Measurements from ENCODE around the gene EHBP1L1.

EHBP1L1 gene

GRCh38 chr11:65541093-65541982 lies 34.5 kb upstream of the EHBP1L1 start:
- no peak for TF ChIP-seq EZH2 (IDR thresholded peaks at IDR 0.05)
- no peak for TF ChIP-seq FOXP2 (optimal IDR thresholded peaks at IDR 0.05; ENCODE audit: control extremely low read depth, extremely low read length, insufficient read depth)
- no peak for TF ChIP-seq POLR2AphosphoS5 (IDR thresholded peaks at IDR 0.05; ENCODE audit: borderline replicate concordance, low read depth, low read length)
- Histone ChIP-seq H3K9me3 (ENCODE audit: low read depth, low read length) (no peaks in the 10 kb centered on the region), H3K9ac (ENCODE audit: insufficient read length) (peak overlapping the region; percentile 63), H3K36me3 (ENCODE audit: insufficient read depth, low read length) (no peaks in the 10 kb centered on the region; the same call in 1 of the 2 replicates), H3K4me3 (peak overlapping the region; percentile 90), H3K27ac (peak overlapping the region; percentile 38; the same call in 1 of the 2 replicates)
- no peak for DNase-seq (ENCODE audit: low read depth, low spot score)

- DNase-seq (ENCODE audit: low read depth, low spot score) = no peak
- TF ChIP-seq POLR2AphosphoS5 (IDR thresholded peaks at IDR 0.05; ENCODE audit: borderline replicate concordance, low read depth, low read length) = no peak
- TF ChIP-seq EZH2 (IDR thresholded peaks at IDR 0.05) = no peak
- TF ChIP-seq FOXP2 (optimal IDR thresholded peaks at IDR 0.05; ENCODE audit: control extremely low read depth, extremely low read length, insufficient read depth) = no peak
- no peak overlapping the region for H3K4me3 ChIP-seq
- no peak overlapping the region for H3K27ac ChIP-seq
- H3K9me3 ChIP-seq (ENCODE audit: low read depth, low read length) = no peaks in the 10 kb centered on the region
- H3K36me3 ChIP-seq (ENCODE audit: insufficient read depth, low read length) = no peaks in the 10 kb centered on the region; the same call in 1 of the 2 replicates
- H3K9ac ChIP-seq (ENCODE audit: insufficient read length) = no peak overlapping the region
Observed at GRCh38 chr11:65542738-65543390, 33.0 kb upstream of the EHBP1L1 start.

- DNase-seq (ENCODE audit: low read depth, low spot score) = no peak
- no peak overlapping the region for H3K4me3 ChIP-seq
- no peak for TF ChIP-seq FOXP2 (optimal IDR thresholded peaks at IDR 0.05; ENCODE audit: control extremely low read depth, extremely low read length, insufficient read depth)
- TF ChIP-seq EZH2 (IDR thresholded peaks at IDR 0.05) = no peak
- no peak for TF ChIP-seq POLR2AphosphoS5 (IDR thresholded peaks at IDR 0.05; ENCODE audit: borderline replicate concordance, low read depth, low read length)
- no peak overlapping the region for H3K27ac ChIP-seq
- no peaks in the 10 kb centered on the region for H3K9me3 ChIP-seq (ENCODE audit: low read depth, low read length)
- no peak overlapping the region for H3K9ac ChIP-seq (ENCODE audit: insufficient read length)
- H3K36me3 ChIP-seq (ENCODE audit: insufficient read depth, low read length) = peaks cover 7% of the 10 kb centered on the region; the same call in 1 of the 2 replicates
Observed at GRCh38 chr11:65545853-65546216, 30.0 kb upstream of the EHBP1L1 start.

- TF ChIP-seq FOXP2 (optimal IDR thresholded peaks at IDR 0.05; ENCODE audit: control extremely low read depth, extremely low read length, insufficient read depth) = no peak
- TF ChIP-seq POLR2AphosphoS5 (IDR thresholded peaks at IDR 0.05; ENCODE audit: borderline replicate concordance, low read depth, low read length) = no peak
- TF ChIP-seq EZH2 (IDR thresholded peaks at IDR 0.05) = no peak
- Histone ChIP-seq H3K27ac (no peak overlapping the region), H3K9ac (ENCODE audit: insufficient read length) (no peak overlapping the region), H3K36me3 (ENCODE audit: insufficient read depth, low read length) (peaks cover 13% of the 10 kb centered on the region; the same call in 1 of the 2 replicates), H3K4me3 (no peak overlapping the region), H3K9me3 (ENCODE audit: low read depth, low read length) (no peaks in the 10 kb centered on the region)
- DNase-seq (ENCODE audit: low read depth, low spot score) = no peak
Observed at GRCh38 chr11:65546217-65546958, 29.5 kb upstream of the EHBP1L1 start.

- no peak for DNase-seq (ENCODE audit: low read depth, low spot score)
- TF ChIP-seq FOXP2 (optimal IDR thresholded peaks at IDR 0.05; ENCODE audit: control extremely low read depth, extremely low read length, insufficient read depth) (no peak), EZH2 (IDR thresholded peaks at IDR 0.05) (no peak), POLR2AphosphoS5 (IDR thresholded peaks at IDR 0.05; ENCODE audit: borderline replicate concordance, low read depth, low read length) (no peak)
- H3K27ac ChIP-seq = no peak overlapping the region
- H3K9ac ChIP-seq (ENCODE audit: insufficient read length) = no peak overlapping the region
- no peak overlapping the region for H3K4me3 ChIP-seq
- H3K36me3 ChIP-seq (ENCODE audit: insufficient read depth, low read length) = peaks cover 19% of the 10 kb centered on the region; the same call in 1 of the 2 replicates
- no peaks in the 10 kb centered on the region for H3K9me3 ChIP-seq (ENCODE audit: low read depth, low read length)
Observed at GRCh38 chr11:65547446-65548125, 28.3 kb upstream of the EHBP1L1 start.

GRCh38 chr11:65548395-65548794 lies 27.5 kb upstream of the EHBP1L1 start:
- Histone ChIP-seq H3K9me3 (ENCODE audit: low read depth, low read length) (no peaks in the 10 kb centered on the region), H3K27ac (no peak overlapping the region), H3K9ac (ENCODE audit: insufficient read length) (no peak overlapping the region), H3K4me3 (no peak overlapping the region), H3K36me3 (ENCODE audit: insufficient read depth, low read length) (peaks cover 19% of the 10 kb centered on the region; the same call in 1 of the 2 replicates)
- no peak for DNase-seq (ENCODE audit: low read depth, low spot score)
- no peak for TF ChIP-seq EZH2 (IDR thresholded peaks at IDR 0.05)

GRCh38 chr11:65549096-65549495 lies 26.8 kb upstream of the EHBP1L1 start:
- H3K36me3 ChIP-seq (ENCODE audit: insufficient read depth, low read length) = peaks cover 19% of the 10 kb centered on the region; the same call in 1 of the 2 replicates
- H3K27ac ChIP-seq = no peak overlapping the region
- H3K9me3 ChIP-seq (ENCODE audit: low read depth, low read length) = no peaks in the 10 kb centered on the region
- DNase-seq (ENCODE audit: low read depth, low spot score) = no peak
- H3K4me3 ChIP-seq = no peak overlapping the region
- H3K9ac ChIP-seq (ENCODE audit: insufficient read length) = no peak overlapping the region
- no peak for TF ChIP-seq FOXP2 (optimal IDR thresholded peaks at IDR 0.05; ENCODE audit: control extremely low read depth, extremely low read length, insufficient read depth)
- TF ChIP-seq POLR2AphosphoS5 (IDR thresholded peaks at IDR 0.05; ENCODE audit: borderline replicate concordance, low read depth, low read length) = no peak
- no peak for TF ChIP-seq EZH2 (IDR thresholded peaks at IDR 0.05)
